ENCODE measurements around the gene RPL37A.

DNA sequence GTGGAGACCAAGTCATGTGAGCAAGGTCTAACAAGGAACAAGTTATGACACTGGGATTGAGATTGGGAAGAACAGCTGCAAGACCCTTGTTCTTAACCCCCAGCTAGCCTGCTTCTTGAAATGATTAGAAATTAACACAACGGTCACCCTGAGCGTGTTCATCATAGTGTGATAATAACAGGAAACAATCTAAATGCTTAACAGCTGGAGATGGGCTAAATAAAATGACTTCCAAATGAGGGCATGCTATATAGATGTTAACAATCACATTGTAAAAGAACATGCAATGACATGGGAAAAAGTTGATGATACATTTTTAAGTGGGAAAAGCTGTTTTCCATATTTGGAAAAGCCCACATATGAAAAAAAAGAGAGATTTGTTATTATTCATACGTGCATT, 47.6 kb downstream of the RPL37A start:
- TF ChIP-seq POLR2A (IDR thresholded peaks at IDR 0.05) = no peak
- TF ChIP-seq CTCF (IDR thresholded peaks at IDR 0.05) = no peak
